Upper lobe of left lung (tissue), 6 donors: Measurements from ENCODE around the gene KAT6B. TPM values are rescaled to one million over a fixed set of nuclear protein-coding genes. Genes with fewer than 3 reads are reported as not detected.

ENCODE experiments used
- ATAC-seq, 2 donors: fragments of 200-7000 bp; cut with Tn5 transposase; one replicate each; pipeline ENCODE4 v1.9.1; 2022; ENCODE audit warnings: mild to moderate bottlenecking in 2 of 2, moderate library complexity in 2 of 2; ENCODE audit not compliant: low FRiP score in 2 of 2
- DNase-seq, 2 donors: peaks; one replicate each; pipeline ENCODE4 v3.0.0-alpha.2; 2019 to 2020
- H3K27ac ChIP-seq, 4 donors: fragments of 200-600 bp; sonication (generic); one replicate each; pipeline ENCODE4 v1.5.1; 2016 to 2019
- H3K27me3 ChIP-seq, 4 donors: fragments of 200-600 bp; sonication (generic); one replicate each; pipeline ENCODE4 v1.5.1; 2017 to 2019
- H3K36me3 ChIP-seq, 4 donors: fragments of 200-600 bp; sonication (generic); one replicate each; pipeline ENCODE4 v1.5.1; 2016 to 2019
- H3K4me1 ChIP-seq, 4 donors: fragments of 200-600 bp; sonication (generic); one replicate each; pipeline ENCODE4 v1.5.1; 2018 to 2019
- H3K4me3 ChIP-seq, 4 donors: fragments of 200-600 bp; sonication (generic); one replicate each; pipeline ENCODE4 v1.5.1; 2017 to 2019; ENCODE audit warnings: mild to moderate bottlenecking in 2 of 4, moderate library complexity in 1 of 4
- H3K9me3 ChIP-seq, 4 donors: fragments of 200-600 bp; sonication (generic); one replicate each; pipeline ENCODE4 v1.5.1; 2018 to 2019
- EP300 ChIP-seq, 4 donors: sonication (generic); formaldehyde crosslinking; IDR thresholded peaks; one replicate each; pipeline ENCODE4 v1.5.1; 2017; ENCODE audit warnings: antibody characterized with exemption in 4 of 4, control low read depth in 2 of 4
- POLR2A ChIP-seq, 4 donors: fragments of 450-650 bp; IDR thresholded peaks; one replicate each; pipeline ENCODE4 v1.5.1; 2016 to 2017; ENCODE audit warnings: antibody characterized with exemption in 4 of 4, mild to moderate bottlenecking in 2 of 4
- POLR2AphosphoS5 ChIP-seq, 2 donors: sonication (generic); formaldehyde crosslinking; IDR thresholded peaks; one replicate each; pipeline ENCODE4 v1.5.1; 2017; ENCODE audit warnings: antibody characterized with exemption in 2 of 2
- WGBS, 2 donors: methylation state at CpG; one replicate each; pipeline ENCODE4 v1.1.5; 2017 to 2018; 5-methylcytosine and 5-hydroxymethylcytosine counted together
- total RNA-seq, 6 donors: library from RNA; depleted of rRNA in 4 of 6; stranded (reverse); fragments of >200 nt in 4 of 6; gene quantifications; one replicate each; pipeline versions ENCODE4 v1.1.0 to v1.2.1, GENCODE V29; 2016 to 2021
- TF ChIP-seq, protein P1 (sequence below), 6 experiments: fragments of 450-650 bp in 4 of 6; fragments of 200-600 bp in 2 of 6; sonication (generic) in 2 of 6; IDR thresholded peaks; one replicate each; pipeline ENCODE4 v1.5.1; 2016 to 2019; ENCODE audit warnings: antibody characterized with exemption in 6 of 6
- donor health status: DM: no; HTN: no; CAD: no; lungs with moderate emphysema.
- donor health status: DM: no; HTN: yes; CAD: no; lungs with severe emphysema.

Gene KAT6B
- total RNA-seq, 6 donors from 2014 or later, result 35.2 to 78.4 (median 38.0) TPM

DNA sequence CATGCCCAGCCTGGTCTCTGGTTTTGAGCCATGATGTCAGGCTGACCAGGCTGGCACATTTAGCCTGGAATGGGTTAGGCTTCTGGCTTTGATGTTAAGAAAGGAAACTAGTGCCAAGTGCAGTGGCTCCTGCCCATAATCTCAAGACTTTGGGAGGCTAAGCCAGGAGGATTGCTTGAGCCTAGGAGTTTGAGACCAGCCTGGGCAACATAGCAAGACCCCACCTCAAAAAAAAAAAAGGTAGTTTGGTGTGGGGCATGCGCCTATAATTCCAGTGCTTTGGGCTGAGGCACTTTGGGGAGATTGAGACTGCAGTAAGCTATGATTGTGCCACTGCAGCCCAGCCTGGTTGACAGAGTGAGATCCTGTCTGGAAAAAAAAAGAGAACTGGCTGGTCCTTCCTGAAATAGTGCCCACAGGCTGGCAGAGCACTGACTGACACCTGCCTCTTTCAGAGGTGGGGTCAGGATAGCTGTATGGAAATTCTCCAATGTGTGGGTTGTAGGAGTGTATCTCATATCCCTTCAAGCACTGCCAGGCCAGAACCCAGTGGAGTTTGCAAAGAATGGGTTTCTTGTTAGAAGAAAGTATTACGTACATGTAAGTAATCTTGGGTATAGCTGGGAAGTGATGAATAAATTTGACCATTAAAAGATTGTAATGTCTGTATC is 61.3 kb downstream of the KAT6B start:
- Histone ChIP-seq H3K27me3 (no peaks in the 10 kb centered on the region), H3K36me3 (no peaks in the 10 kb centered on the region), H3K4me1 (peaks cover 9 to 21% (median 17%) of the 10 kb centered on the region in 4 donors), H3K4me3 (no peak overlapping the region), H3K27ac (no peak overlapping the region), H3K9me3 (no peaks in the 10 kb centered on the region)
- DNase-seq, result no peak
- ATAC-seq, result no peak
- TF ChIP-seq, protein P1, sequence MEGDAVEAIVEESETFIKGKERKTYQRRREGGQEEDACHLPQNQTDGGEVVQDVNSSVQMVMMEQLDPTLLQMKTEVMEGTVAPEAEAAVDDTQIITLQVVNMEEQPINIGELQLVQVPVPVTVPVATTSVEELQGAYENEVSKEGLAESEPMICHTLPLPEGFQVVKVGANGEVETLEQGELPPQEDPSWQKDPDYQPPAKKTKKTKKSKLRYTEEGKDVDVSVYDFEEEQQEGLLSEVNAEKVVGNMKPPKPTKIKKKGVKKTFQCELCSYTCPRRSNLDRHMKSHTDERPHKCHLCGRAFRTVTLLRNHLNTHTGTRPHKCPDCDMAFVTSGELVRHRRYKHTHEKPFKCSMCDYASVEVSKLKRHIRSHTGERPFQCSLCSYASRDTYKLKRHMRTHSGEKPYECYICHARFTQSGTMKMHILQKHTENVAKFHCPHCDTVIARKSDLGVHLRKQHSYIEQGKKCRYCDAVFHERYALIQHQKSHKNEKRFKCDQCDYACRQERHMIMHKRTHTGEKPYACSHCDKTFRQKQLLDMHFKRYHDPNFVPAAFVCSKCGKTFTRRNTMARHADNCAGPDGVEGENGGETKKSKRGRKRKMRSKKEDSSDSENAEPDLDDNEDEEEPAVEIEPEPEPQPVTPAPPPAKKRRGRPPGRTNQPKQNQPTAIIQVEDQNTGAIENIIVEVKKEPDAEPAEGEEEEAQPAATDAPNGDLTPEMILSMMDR (IDR thresholded peaks at IDR 0.05), result no peak
- TF ChIP-seq POLR2A (IDR thresholded peaks at IDR 0.05), result no peak
- 95 to 96% methylated on average over 2 of the region's 2 CpGs for WGBS, 2 donors

DNA sequence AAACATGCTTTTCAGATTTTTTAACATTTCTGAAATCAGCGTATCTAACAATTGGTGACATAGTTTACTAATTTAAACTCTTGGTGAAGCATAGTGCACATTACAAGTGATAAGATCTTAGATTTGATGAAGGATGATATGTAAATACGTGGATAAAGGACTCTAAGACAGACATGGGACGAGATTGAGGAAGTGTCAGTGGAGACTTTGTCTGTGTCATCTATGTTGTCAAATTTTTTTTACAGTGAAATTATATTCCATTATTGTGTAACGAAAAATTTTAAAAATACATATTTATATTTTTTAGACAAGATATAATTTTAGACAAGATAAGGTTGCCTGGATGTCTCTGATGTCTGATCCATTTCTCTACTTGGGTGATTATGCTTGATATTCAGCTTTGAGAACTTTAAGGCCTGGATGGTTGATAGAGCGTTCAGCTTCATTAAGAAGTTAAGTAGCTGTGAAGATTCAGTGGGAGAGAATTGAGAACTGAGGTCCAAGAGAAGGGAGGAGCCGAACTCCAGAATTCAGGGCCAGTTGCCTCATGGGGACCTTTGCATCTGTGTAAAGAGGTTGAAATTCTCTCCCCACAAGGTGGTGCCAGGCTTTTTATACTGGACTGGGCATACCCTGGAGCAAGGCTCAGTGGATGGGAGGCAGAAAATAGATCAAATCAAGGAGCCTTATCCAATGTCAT is 62.7 kb downstream of the KAT6B start:
- Histone ChIP-seq H3K9me3 (no peaks in the 10 kb centered on the region), H3K36me3 (no peaks in the 10 kb centered on the region), H3K27ac (no peak overlapping the region), H3K27me3 (no peaks in the 10 kb centered on the region), H3K4me1 (peaks cover 0 to 13% (median 4%) of the 10 kb centered on the region in 4 donors), H3K4me3 (no peak overlapping the region)
- ATAC-seq (no peak), DNase-seq (no peak)
- WGBS, 2 donors, result 74 to 82% methylated on average over 6 of the region's 6 CpGs
- TF ChIP-seq POLR2AphosphoS5 (IDR thresholded peaks at IDR 0.05) (no peak), EP300 (IDR thresholded peaks at IDR 0.05) (no peak)
- TF ChIP-seq, protein P1 (IDR thresholded peaks at IDR 0.05), result peak in 2 of 6 experiments; percentile 6

DNA sequence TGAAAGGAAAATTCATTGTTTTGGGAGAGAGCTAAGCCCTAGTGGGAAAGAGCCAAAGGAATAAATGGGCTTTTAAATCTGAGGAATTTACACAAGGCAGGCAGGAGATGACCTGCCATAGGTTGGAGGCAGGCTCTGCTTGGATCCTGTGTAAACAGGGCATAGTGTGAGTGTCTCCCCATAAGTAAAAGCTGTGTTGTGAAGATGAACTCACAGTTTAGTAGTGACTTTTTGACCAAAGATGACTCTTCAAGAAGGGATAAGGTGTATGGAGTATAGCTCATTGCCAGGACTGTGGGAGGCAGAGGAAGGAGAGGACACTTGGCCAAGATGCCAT is 63.2 kb downstream of the KAT6B start:
- Histone ChIP-seq H3K36me3 (no peaks in the 10 kb centered on the region), H3K27me3 (no peaks in the 10 kb centered on the region), H3K4me1 (peaks cover 0 to 9% (median 2%) of the 10 kb centered on the region in 4 donors), H3K9me3 (no peaks in the 10 kb centered on the region), H3K27ac (no peak overlapping the region), H3K4me3 (no peak overlapping the region)
- TF ChIP-seq POLR2A (IDR thresholded peaks at IDR 0.05) (no peak), EP300 (IDR thresholded peaks at IDR 0.05) (no peak), POLR2AphosphoS5 (IDR thresholded peaks at IDR 0.05) (no peak)
- TF ChIP-seq, protein P1 (IDR thresholded peaks at IDR 0.05), result no peak
- DNase-seq (no peak), ATAC-seq (no peak)

DNA sequence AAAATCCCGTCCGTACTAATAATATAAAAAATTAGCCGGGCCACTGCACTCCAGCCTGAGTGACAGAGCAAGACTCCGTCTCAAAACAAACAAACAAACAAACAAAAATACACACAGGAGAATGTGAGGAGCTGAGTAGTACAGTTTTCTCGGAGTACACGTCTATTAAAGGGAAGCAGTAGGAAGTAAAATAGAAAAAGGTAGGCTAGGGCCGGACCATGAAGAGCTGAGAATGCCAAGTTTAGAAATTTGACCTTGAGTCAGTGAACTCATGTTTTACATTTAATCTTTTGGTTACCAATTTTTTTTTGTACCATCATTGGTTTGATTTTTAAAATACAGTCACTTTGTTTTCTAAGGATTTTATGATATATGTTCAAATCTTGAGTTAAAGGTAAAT is 64.1 kb downstream of the KAT6B start:
- no peak overlapping the region for H3K27ac ChIP-seq
- H3K36me3 ChIP-seq, result no peaks in the 10 kb centered on the region
- ATAC-seq (no peak), DNase-seq (no peak)
- no peak overlapping the region for H3K4me3 ChIP-seq
- H3K27me3 ChIP-seq, result no peaks in the 10 kb centered on the region
- peaks cover 0 to 9% (median 2%) of the 10 kb centered on the region in 4 donors for H3K4me1 ChIP-seq
- no peak for TF ChIP-seq EP300 (IDR thresholded peaks at IDR 0.05)
- TF ChIP-seq, protein P1 (IDR thresholded peaks at IDR 0.05), result no peak
- no peak for TF ChIP-seq POLR2A (IDR thresholded peaks at IDR 0.05)
- no peak for TF ChIP-seq POLR2AphosphoS5 (IDR thresholded peaks at IDR 0.05)
- 92 to 94% methylated on average over 7 of the region's 7 CpGs for WGBS, 2 donors
- H3K9me3 ChIP-seq, result no peaks in the 10 kb centered on the region

DNA sequence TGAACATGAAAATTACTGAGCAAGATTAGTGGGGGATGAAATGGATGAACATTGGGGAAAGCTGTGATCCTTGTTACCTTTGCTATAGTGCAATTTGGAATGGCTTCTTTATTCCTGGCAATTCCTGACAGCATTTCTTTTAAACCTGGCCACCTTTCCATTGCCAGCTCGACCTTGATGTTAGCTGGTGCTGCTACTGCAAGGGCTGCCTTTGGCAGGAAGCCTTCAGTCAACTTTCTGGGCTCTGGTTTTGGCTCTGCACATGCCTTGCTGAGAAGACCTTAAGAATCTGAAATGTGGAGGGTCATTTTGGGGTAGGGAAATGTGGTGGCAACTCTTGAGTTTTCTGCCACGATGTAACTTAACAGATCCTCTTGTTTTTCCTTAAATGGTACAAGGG is 64.7 kb downstream of the KAT6B start:
- Histone ChIP-seq H3K4me1 (peaks cover 0 to 9% (median 2%) of the 10 kb centered on the region in 4 donors), H3K36me3 (no peaks in the 10 kb centered on the region), H3K4me3 (no peak overlapping the region), H3K9me3 (no peaks in the 10 kb centered on the region), H3K27ac (no peak overlapping the region), H3K27me3 (no peaks in the 10 kb centered on the region)
- TF ChIP-seq POLR2AphosphoS5 (IDR thresholded peaks at IDR 0.05) (no peak), POLR2A (IDR thresholded peaks at IDR 0.05) (no peak), EP300 (IDR thresholded peaks at IDR 0.05) (no peak)
- TF ChIP-seq, protein P1 (IDR thresholded peaks at IDR 0.05), result no peak
- WGBS, 2 donors, result 59 to 60% methylated on average over 2 of the region's 2 CpGs
- ATAC-seq, result no peak
- no peak for DNase-seq
